ENCODE measurements around the gene CLRN2. TPM values are rescaled to one million over a fixed set of nuclear protein-coding genes. Genes with fewer than 3 reads are reported as not detected.

CLRN2 gene
- total RNA-seq, 1 donor: not detected

DNA sequence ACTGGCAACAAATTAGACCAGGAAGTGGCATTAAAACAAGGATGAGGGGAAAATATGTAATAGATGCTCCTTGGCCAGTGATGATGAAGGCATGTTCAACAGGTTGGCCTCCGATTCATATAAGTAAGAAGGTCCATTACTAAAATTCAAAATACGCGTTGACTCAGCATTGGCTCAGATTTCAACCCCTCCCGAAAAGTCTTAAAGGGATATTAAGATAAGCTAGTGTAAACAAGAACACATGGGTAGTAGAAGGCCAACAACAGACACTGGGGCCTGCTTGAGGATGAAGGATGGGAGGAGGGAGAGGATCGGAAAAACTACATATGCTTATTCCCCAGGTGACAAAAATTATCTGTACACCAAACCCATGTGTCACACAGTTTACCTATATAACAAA lies 42.9 kb downstream of the CLRN2 start:
- peaks cover 14% of the 10 kb centered on the region for H3K27me3 ChIP-seq (ENCODE audit: insufficient read depth, low read length)
- H4K20me1 ChIP-seq (ENCODE audit: insufficient read depth, low read length): no peaks in the 10 kb centered on the region
- H3K36me3 ChIP-seq (ENCODE audit: insufficient read depth, low read length): no peaks in the 10 kb centered on the region
- no peak for DNase-seq (ENCODE audit: insufficient read length, low spot score, missing footprints)
- H3K4me1 ChIP-seq (ENCODE audit: insufficient read depth, low read length): peaks cover 7% of the 10 kb centered on the region
- no peaks in the 10 kb centered on the region for H3K9me3 ChIP-seq (ENCODE audit: low read depth, low read length)
- H2AFZ ChIP-seq (ENCODE audit: low read length): no peak overlapping the region
- no peak overlapping the region for H3K4me2 ChIP-seq (ENCODE audit: insufficient read depth, low read length)
- TF ChIP-seq, protein P1, sequence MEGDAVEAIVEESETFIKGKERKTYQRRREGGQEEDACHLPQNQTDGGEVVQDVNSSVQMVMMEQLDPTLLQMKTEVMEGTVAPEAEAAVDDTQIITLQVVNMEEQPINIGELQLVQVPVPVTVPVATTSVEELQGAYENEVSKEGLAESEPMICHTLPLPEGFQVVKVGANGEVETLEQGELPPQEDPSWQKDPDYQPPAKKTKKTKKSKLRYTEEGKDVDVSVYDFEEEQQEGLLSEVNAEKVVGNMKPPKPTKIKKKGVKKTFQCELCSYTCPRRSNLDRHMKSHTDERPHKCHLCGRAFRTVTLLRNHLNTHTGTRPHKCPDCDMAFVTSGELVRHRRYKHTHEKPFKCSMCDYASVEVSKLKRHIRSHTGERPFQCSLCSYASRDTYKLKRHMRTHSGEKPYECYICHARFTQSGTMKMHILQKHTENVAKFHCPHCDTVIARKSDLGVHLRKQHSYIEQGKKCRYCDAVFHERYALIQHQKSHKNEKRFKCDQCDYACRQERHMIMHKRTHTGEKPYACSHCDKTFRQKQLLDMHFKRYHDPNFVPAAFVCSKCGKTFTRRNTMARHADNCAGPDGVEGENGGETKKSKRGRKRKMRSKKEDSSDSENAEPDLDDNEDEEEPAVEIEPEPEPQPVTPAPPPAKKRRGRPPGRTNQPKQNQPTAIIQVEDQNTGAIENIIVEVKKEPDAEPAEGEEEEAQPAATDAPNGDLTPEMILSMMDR (IDR thresholded peaks at IDR 0.05; ENCODE audit: extremely low read depth, low read depth, low read length): no peak
- H3K79me2 ChIP-seq (ENCODE audit: insufficient read depth, low read length): no peaks in the 10 kb centered on the region
- H3K4me3 ChIP-seq (ENCODE audit: insufficient read depth, low read length): no peak overlapping the region
- no peak overlapping the region for H3K27ac ChIP-seq (ENCODE audit: low read depth, low read length)

DNA sequence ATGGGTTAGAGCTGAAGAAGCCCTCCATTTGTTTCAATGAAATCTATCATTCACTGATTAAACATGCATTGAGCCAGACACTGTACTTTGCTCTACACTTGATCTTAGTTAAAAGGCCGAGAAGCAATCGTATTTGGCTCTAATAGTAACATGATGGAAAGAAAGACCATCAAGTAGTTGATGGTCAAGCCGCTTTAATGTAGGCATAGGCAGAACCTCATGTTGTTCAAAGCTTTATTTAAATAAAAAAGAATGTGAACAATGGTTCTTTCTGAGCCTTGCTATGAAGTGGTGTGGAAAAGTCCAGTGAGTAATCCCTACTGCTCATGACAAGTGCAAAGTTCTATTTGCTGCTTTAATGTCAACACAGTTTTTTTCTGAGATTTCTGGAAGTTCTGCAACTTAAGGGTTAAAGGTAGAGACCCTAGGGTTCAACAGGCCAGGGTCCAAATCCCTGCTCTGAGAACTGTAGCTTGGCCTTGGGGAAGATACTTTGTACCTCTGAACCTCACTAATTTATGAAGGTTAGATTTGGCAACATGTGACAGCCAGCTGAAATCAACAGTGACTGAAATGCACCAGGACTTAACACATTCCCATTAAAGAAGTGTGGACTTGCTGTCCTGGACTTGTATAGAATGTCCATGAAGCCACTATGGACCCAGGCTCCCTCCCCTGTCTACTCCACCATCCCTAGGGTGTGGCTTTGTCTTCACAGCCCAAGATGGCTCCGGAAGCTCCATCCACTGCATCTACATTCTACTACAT lies 44.2 kb downstream of the CLRN2 start:
- Histone ChIP-seq H3K4me3 (ENCODE audit: insufficient read depth, low read length) (no peak overlapping the region), H3K9me3 (ENCODE audit: low read depth, low read length) (no peaks in the 10 kb centered on the region), H2AFZ (ENCODE audit: low read length) (no peak overlapping the region), H3K79me2 (ENCODE audit: insufficient read depth, low read length) (no peaks in the 10 kb centered on the region), H3K27ac (ENCODE audit: low read depth, low read length) (no peak overlapping the region), H3K4me1 (ENCODE audit: insufficient read depth, low read length) (peaks cover 7% of the 10 kb centered on the region), H3K4me2 (ENCODE audit: insufficient read depth, low read length) (no peak overlapping the region), H3K27me3 (ENCODE audit: insufficient read depth, low read length) (peaks cover 14% of the 10 kb centered on the region), H3K36me3 (ENCODE audit: insufficient read depth, low read length) (no peaks in the 10 kb centered on the region), H4K20me1 (ENCODE audit: insufficient read depth, low read length) (no peaks in the 10 kb centered on the region)
- no peak for DNase-seq (ENCODE audit: insufficient read length, low spot score, missing footprints)
- TF ChIP-seq, protein P1 (IDR thresholded peaks at IDR 0.05; ENCODE audit: extremely low read depth, low read depth, low read length): no peak

DNA sequence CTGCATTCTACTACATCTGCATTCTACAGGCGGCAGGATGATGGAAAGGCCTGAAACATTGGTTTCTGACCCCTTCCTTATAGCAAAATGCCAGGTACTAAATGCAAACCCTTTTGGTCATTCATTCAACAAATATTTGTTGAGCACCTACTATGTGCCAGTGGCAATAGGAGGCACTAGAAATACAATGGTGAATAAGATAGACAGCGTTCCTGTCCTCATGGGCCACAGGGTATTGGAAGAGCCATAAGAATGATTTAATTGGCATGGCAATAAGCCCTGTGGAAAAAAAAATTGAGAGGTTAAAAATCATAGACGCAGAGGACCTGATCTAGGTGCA lies 44.7 kb downstream of the CLRN2 start:
- TF ChIP-seq, protein P1 (IDR thresholded peaks at IDR 0.05; ENCODE audit: extremely low read depth, low read depth, low read length): no peak
- H3K4me3 ChIP-seq (ENCODE audit: insufficient read depth, low read length): no peak overlapping the region
- no peak overlapping the region for H3K27ac ChIP-seq (ENCODE audit: low read depth, low read length)
- H3K4me2 ChIP-seq (ENCODE audit: insufficient read depth, low read length): no peak overlapping the region
- H3K79me2 ChIP-seq (ENCODE audit: insufficient read depth, low read length): no peaks in the 10 kb centered on the region
- no peaks in the 10 kb centered on the region for H3K36me3 ChIP-seq (ENCODE audit: insufficient read depth, low read length)
- H3K4me1 ChIP-seq (ENCODE audit: insufficient read depth, low read length): peaks cover 7% of the 10 kb centered on the region
- peaks cover 14% of the 10 kb centered on the region for H3K27me3 ChIP-seq (ENCODE audit: insufficient read depth, low read length)
- H4K20me1 ChIP-seq (ENCODE audit: insufficient read depth, low read length): no peaks in the 10 kb centered on the region
- H2AFZ ChIP-seq (ENCODE audit: low read length): no peak overlapping the region
- no peak for DNase-seq (ENCODE audit: insufficient read length, low spot score, missing footprints)
- H3K9me3 ChIP-seq (ENCODE audit: low read depth, low read length): no peaks in the 10 kb centered on the region

DNA sequence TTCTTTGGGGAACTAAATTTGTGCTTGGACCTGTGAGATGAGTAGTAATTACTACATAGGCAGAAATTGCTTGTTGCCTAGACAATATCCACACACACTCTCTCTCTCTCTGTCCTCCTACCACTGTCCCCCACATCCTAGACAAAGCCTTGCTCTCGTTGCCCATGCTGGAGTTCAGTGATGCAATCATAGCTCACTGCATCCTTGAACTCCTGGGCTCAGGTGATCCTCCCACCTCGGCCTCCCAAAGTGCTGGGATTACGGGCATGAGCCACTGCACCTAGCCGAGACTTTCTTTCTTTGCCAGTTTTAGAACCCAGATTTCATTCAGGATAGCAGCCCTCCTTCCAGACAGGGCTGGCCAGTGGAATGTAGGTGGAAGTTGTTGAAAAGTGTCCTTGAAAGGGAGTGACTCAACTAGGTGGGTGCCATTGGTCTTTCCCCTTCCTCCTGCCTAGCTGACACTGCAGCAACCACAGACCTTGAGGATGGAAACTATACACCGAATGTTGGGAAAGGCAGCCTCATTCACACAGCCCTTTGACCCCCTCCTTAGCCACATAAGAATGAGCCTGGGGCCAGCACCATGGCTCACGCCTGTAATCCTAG lies 45.2 kb downstream of the CLRN2 start:
- Histone ChIP-seq H3K4me1 (ENCODE audit: insufficient read depth, low read length) (peaks cover 7% of the 10 kb centered on the region), H3K4me3 (ENCODE audit: insufficient read depth, low read length) (no peak overlapping the region), H3K9me3 (ENCODE audit: low read depth, low read length) (no peaks in the 10 kb centered on the region), H2AFZ (ENCODE audit: low read length) (no peak overlapping the region), H3K4me2 (ENCODE audit: insufficient read depth, low read length) (no peak overlapping the region), H4K20me1 (ENCODE audit: insufficient read depth, low read length) (no peaks in the 10 kb centered on the region), H3K36me3 (ENCODE audit: insufficient read depth, low read length) (no peaks in the 10 kb centered on the region), H3K27me3 (ENCODE audit: insufficient read depth, low read length) (peaks cover 10% of the 10 kb centered on the region), H3K27ac (ENCODE audit: low read depth, low read length) (no peak overlapping the region), H3K79me2 (ENCODE audit: insufficient read depth, low read length) (no peaks in the 10 kb centered on the region)
- TF ChIP-seq, protein P1 (IDR thresholded peaks at IDR 0.05; ENCODE audit: extremely low read depth, low read depth, low read length): no peak
- DNase-seq (ENCODE audit: insufficient read length, low spot score, missing footprints): no peak
